Activated CD4-positive, alpha-beta T cell treated with anti-CD3 and anti-CD28 coated beads, Interleukin-2, amount 10 ng/mL, durations not matched to agents 7 days and 5 days (primary cell): ENCODE results near the gene ZNF195. TPM values are rescaled to one million over a fixed set of nuclear protein-coding genes. Genes with fewer than 3 reads are reported as not detected.
"Not testable (repeated sequence)": the region's sequence is repeated elsewhere in the genome, so short reads cannot be mapped to it uniquely, and the experiment has no call there.

Source experiments
- CTCF ChIA-PET: fragments of 350-600 bp; sonication (Branson Sonifier 250); formaldehyde crosslinking; loops from one replicate; lab custom pipeline; 2021; ENCODE audit warnings: antibody characterized with exemption; lab: Charles Lee
- POLR2A ChIA-PET: fragments of 350-600 bp; sonication (Branson Sonifier 250); formaldehyde crosslinking; loops from one replicate; lab custom pipeline; 2021; ENCODE audit warnings: antibody characterized with exemption; lab: Charles Lee
- DNase-seq: peaks from one replicate; pipeline ENCODE4 v3.0.0-alpha.2; 2020
- H3K27ac Mint-ChIP-seq: one replicate; pipeline ENCODE4 v1.8.0; 2021; ENCODE audit warnings: mild to moderate bottlenecking, moderate library complexity, mixed read lengths
- H3K27me3 Mint-ChIP-seq: one replicate; pipeline ENCODE4 v1.8.0; 2021; ENCODE audit warnings: mixed read lengths
- H3K36me3 Mint-ChIP-seq: one replicate; pipeline ENCODE4 v1.8.0; 2021; ENCODE audit warnings: low read depth, mixed read lengths
- H3K4me1 Mint-ChIP-seq: one replicate; pipeline ENCODE4 v1.8.0; 2021; ENCODE audit warnings: mixed read lengths
- H3K4me3 Mint-ChIP-seq: one replicate; pipeline ENCODE4 v1.8.0; 2021; ENCODE audit warnings: mild to moderate bottlenecking, moderate library complexity, mixed read lengths
- H3K9me3 Mint-ChIP-seq: one replicate; pipeline ENCODE4 v1.8.0; 2021; ENCODE audit warnings: mixed read lengths
- total RNA-seq, 2 experiments: library from RNA; stranded (reverse); gene quantifications; one replicate each; pipeline ENCODE4 v1.2.3, GENCODE V29; 2021

Gene ZNF195
- total RNA-seq, 2 experiments from 2014 or later = 29.7 to 32.5 TPM

DNA sequence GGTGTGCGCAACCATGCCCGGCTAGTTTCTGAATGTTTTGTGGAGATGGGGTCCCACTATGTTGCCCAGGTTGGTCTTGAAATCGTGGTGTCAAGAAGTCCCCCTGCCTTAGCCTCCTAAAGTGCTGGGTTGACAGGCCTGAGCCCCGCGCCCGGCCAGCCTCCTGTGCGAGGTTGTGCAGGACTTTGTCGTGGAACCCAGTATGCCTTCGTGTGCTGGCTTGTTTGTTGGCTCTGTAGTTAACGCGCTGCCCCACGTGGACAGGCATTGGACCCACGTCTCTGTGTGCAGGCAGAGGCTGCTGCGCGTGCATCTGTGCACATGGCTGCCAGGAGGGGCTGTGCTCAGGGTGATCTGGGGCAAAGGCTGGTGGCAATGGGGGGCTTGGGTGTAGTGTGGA lies 33.9 kb upstream of the ZNF195 start:
- no peaks in the 10 kb centered on the region for H3K9me3 Mint-ChIP-seq
- no peaks in the 10 kb centered on the region for H3K27me3 Mint-ChIP-seq
- POLR2A ChIA-PET = no interaction called here
- H3K36me3 Mint-ChIP-seq = no peaks in the 10 kb centered on the region
- H3K4me1 Mint-ChIP-seq = peaks cover 4% of the 10 kb centered on the region
- no peak overlapping the region for H3K27ac Mint-ChIP-seq
- CTCF ChIA-PET = no interaction called here
- H3K4me3 Mint-ChIP-seq = no peak overlapping the region
- no peak for DNase-seq

- H3K36me3 Mint-ChIP-seq, H3K4me3 Mint-ChIP-seq, H3K27me3 Mint-ChIP-seq, H3K4me1 Mint-ChIP-seq, H3K9me3 Mint-ChIP-seq, H3K27ac Mint-ChIP-seq: not testable (repeated sequence)
- POLR2A ChIA-PET = interaction anchor here (0.5 kb wide), 1 partner anchor 385 kb away, joined by 7 read pairs; no protein-coding TSS in a partner anchor
- CTCF ChIA-PET = interaction anchor here (1.4 kb wide), 1 partner anchor 68 kb away, joined by 8 read pairs; no protein-coding TSS in a partner anchor
- peak; percentile 84 for DNase-seq
Observed at GRCh38 chr11:3408722-3409121, 29.8 kb upstream of the ZNF195 start.

- not testable (repeated sequence) for H3K4me3 Mint-ChIP-seq, H3K27me3 Mint-ChIP-seq, H3K27ac Mint-ChIP-seq, DNase-seq, H3K4me1 Mint-ChIP-seq, H3K9me3 Mint-ChIP-seq, H3K36me3 Mint-ChIP-seq
- ChIA-PET POLR2A (interaction anchor here (0.5 kb wide), 1 partner anchor 385 kb away, joined by 7 read pairs; no protein-coding TSS in a partner anchor), CTCF (interaction anchor here (1.4 kb wide), 1 partner anchor 67 kb away, joined by 8 read pairs; no protein-coding TSS in a partner anchor)
Observed at GRCh38 chr11:3408058-3408605, 29.2 kb upstream of the ZNF195 start.

DNA sequence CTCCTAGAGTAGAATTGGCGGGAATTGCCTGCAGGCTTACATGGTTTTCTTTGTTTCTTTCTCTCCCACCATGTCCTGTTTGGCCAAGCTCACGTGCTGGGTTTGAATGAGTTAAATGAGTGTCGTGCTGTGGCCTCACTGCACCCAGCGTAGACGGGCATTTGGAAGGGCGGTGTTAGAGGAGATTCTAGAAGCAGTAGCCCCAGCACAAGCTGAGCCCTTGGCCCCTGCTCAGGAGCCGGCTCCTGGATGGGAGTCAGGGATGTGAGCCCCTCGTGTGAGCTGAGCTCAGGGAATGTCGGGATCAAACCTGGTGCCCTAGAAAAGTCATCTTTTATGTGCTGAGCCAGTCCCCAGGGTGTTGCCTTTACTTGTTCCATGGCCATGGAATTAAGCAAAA lies 28.0 kb upstream of the ZNF195 start:
- H3K27ac Mint-ChIP-seq, H3K9me3 Mint-ChIP-seq, DNase-seq, H3K36me3 Mint-ChIP-seq, H3K4me3 Mint-ChIP-seq, POLR2A ChIA-PET, H3K4me1 Mint-ChIP-seq, H3K27me3 Mint-ChIP-seq: not testable (repeated sequence)
- CTCF ChIA-PET = interaction anchor here (1.2 kb wide), 1 partner anchor 66 kb away, joined by 5 read pairs; no protein-coding TSS in a partner anchor

DNA sequence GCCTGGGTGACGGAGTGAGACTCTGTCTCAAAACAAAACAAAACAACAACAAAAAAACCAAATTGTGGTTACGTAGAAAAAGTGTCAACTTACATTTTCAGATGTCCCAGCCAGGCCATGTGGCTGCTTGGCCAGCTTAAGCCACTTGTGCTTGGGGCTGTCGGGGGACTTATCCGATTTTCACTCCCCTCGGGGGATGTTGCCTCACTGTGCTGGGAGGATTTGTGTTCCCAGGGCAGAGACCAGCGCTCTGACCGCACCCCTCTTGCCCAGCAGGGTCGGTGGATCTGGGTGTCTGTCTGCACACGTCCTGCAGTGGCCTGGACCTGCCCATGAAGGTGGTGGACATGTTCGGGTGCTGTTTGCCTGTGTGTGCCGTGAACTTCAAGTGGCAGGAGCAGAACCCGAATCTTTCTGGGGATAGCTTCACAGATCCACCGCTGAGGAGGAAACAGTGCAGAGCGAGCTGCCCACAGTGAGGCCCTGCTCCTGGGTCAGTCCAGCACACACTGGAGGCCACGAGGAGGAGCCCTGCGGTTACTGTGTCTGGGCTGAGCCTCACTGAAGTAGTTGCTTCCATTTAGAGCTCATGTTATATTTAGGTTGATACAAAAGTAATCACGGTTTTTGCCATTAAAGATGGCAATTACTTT lies 27.4 kb upstream of the ZNF195 start:
- H3K27ac Mint-ChIP-seq, DNase-seq, H3K4me3 Mint-ChIP-seq, H3K36me3 Mint-ChIP-seq, H3K27me3 Mint-ChIP-seq, POLR2A ChIA-PET, H3K4me1 Mint-ChIP-seq, H3K9me3 Mint-ChIP-seq: not testable (repeated sequence)
- CTCF ChIA-PET = interaction anchor here (0.6 to 1.2 kb wide), 2 partner anchors 30 to 65 kb away, joined by 3 to 5 read pairs; no protein-coding TSS in a partner anchor

DNA sequence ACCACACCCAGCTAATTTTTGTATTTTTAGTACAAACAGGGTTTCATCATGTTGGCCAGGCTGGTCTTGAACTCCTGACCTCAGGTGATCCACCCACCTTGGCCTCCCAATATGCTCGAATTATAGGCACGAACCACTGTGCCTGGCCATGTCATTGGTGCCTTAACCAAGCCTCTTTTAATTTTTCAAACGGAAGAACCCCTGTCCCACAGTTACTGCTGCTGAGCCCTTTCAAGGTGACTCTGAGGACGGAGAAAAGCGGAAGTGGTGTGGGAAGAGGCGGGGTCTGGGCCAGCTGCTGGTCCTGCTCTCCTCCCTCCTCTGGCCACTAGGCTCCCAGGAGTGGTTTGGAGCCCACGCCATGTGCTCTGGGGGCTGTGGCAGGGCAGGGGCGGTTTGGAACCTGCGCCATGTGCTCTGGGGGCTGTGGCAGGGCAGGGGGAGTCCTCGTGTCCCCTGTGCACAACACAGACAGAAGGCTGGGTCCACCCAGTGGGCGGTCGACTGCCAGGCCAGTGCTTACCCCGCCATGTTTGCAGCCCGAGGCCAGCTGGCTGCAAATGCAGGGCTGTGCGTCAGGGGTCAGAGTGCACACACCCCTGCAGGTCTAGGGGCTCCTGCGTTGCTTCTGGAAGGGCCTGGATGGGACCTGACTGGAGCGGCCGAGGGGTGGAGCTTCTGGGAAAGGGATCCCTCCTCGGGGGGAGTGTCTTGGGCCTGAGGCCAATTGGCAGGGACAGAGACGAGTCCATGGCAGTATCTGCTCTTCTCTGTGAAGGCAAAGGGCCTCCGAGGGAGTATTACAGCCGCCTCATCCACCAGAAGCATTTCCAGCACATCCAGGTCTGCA lies 25.4 kb upstream of the ZNF195 start:
- H3K4me1 Mint-ChIP-seq, H3K9me3 Mint-ChIP-seq, H3K27me3 Mint-ChIP-seq, H3K4me3 Mint-ChIP-seq, POLR2A ChIA-PET, DNase-seq, H3K27ac Mint-ChIP-seq, H3K36me3 Mint-ChIP-seq: not testable (repeated sequence)
- CTCF ChIA-PET = interaction anchor here (0.8 kb wide), 1 partner anchor 26 kb away, joined by 4 read pairs; the partner anchor contains the start of gene ZNF195

- H3K4me1 Mint-ChIP-seq, H3K4me3 Mint-ChIP-seq, H3K27me3 Mint-ChIP-seq, DNase-seq, H3K27ac Mint-ChIP-seq, H3K9me3 Mint-ChIP-seq, POLR2A ChIA-PET, CTCF ChIA-PET, H3K36me3 Mint-ChIP-seq: not testable (repeated sequence)
Observed at GRCh38 chr11:3402861-3403250, 23.9 kb upstream of the ZNF195 start.

DNA sequence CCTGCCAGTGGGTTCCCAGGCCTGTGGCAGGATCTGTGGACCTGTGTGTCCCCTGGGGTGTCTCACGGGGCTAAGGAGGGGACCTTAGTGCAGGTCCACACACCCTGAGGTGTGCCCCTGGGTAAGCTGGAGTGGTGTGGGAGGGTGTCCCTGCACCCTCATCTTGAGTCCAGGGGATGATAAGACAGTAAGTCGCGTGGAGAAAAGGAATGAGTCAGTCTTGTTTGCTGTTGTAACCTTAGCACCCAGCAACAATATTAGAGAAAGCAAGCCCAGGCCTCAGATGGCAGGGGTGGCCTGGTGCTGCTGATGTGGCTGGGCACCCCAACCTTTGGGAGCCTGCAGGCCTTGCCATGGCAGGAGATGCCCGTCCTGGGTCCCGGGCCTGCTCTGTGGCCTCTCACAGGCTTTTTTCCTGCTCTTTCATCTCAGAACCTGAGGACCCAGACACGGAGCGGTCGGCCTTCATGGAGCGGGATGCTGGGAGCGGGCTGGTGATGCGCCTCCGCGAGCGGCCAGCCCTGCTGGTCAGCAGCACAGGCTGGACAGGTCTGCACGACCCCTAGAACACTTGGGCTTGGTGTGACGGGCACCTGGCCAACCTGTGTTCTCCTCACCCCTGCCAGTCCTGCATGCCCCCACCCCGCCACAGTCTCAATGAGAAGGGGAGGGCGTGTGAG lies 23.4 kb upstream of the ZNF195 start:
- DNase-seq, H3K27me3 Mint-ChIP-seq, H3K4me3 Mint-ChIP-seq, H3K36me3 Mint-ChIP-seq, H3K4me1 Mint-ChIP-seq, CTCF ChIA-PET, POLR2A ChIA-PET, H3K9me3 Mint-ChIP-seq, H3K27ac Mint-ChIP-seq: not testable (repeated sequence)

GRCh38 chr11:3401052-3401451 lies 22.1 kb upstream of the ZNF195 start:
- H3K4me3 Mint-ChIP-seq, DNase-seq, H3K36me3 Mint-ChIP-seq, H3K27ac Mint-ChIP-seq, H3K27me3 Mint-ChIP-seq, H3K4me1 Mint-ChIP-seq, POLR2A ChIA-PET, H3K9me3 Mint-ChIP-seq, CTCF ChIA-PET: not testable (repeated sequence)

DNA sequence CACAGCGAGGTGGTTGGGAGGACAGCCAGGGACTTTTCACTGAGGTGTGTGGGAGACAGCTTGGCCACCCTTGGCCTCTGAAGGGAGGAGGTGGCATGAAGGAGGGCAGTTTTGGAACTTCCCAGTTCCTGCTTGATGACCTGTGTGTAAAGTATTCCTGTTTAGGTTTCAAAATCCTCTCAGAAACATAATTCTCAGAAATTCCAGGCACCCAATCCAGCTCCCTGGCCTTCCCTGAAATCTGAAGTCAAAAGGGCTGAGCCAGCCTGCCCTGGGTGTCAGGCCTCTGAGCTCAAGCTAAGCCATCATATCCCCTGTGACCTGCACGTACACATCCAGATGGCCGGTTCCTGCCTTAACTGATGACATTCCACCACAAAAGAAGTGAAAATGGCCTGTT lies 19.6 kb upstream of the ZNF195 start:
- H3K36me3 Mint-ChIP-seq, DNase-seq, H3K4me3 Mint-ChIP-seq, CTCF ChIA-PET, H3K4me1 Mint-ChIP-seq, POLR2A ChIA-PET, H3K9me3 Mint-ChIP-seq, H3K27me3 Mint-ChIP-seq, H3K27ac Mint-ChIP-seq: not testable (repeated sequence)

DNA sequence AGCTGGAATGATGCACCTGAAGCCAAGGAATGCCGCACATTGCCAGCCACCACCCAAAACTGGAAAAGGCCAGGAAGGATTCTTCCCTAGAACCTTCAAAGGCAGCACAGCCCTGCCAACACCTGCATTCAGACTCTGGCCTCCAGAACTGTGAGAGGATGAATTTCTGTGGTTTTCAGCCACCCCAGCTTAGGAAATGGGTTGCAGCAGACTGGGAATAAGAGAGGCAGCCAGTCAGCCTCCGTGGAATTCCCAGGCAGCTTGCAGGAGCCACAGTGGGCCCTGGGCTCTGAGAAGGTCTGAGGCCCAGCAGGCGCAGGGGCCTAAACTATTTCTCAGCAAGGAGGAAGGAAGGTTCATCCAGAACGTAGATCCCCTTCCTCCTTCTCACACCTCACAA lies 19.2 kb upstream of the ZNF195 start:
- H3K27me3 Mint-ChIP-seq, POLR2A ChIA-PET, H3K9me3 Mint-ChIP-seq, H3K27ac Mint-ChIP-seq, DNase-seq, H3K4me1 Mint-ChIP-seq, CTCF ChIA-PET, H3K36me3 Mint-ChIP-seq, H3K4me3 Mint-ChIP-seq: not testable (repeated sequence)

DNA sequence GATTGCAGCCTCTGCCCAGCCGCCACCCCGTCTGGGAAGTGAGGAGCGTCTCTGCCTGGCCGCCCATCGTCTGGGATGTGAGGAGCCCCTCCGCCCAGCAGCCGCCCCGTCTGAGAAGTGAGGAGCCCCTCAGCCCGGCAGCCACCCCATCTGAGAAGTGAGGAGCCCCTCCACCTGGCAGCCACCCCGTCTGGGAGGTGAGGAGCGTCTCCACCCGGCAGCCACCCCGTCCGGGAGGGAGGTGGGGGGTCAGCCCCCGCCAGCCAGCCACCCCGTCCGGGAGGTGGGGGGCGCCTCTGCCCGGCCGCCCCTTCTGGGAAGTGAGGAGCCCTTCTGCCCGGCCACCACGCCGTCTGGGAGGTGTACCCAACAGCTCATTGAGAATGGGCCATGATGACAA lies 18.3 kb upstream of the ZNF195 start:
- H3K27me3 Mint-ChIP-seq, H3K9me3 Mint-ChIP-seq, DNase-seq, H3K4me1 Mint-ChIP-seq, H3K27ac Mint-ChIP-seq, H3K4me3 Mint-ChIP-seq, POLR2A ChIA-PET, CTCF ChIA-PET, H3K36me3 Mint-ChIP-seq: not testable (repeated sequence)
